Activated naive CD8-positive, alpha-beta T cell treated with anti-CD3 and anti-CD28 coated beads, Interleukin-2, amount 10 ng/mL, durations not matched to agents 7 days and 5 days (primary cell): ENCODE data around the gene APBB2. TPM values are rescaled to one million over a fixed set of nuclear protein-coding genes. Genes with fewer than 3 reads are reported as not detected.

Experiments
- ATAC-seq: fragments of 150-1000 bp; cut with Tn5 transposase; one replicate; pipeline ENCODE4 v1.10.0; 2021; ENCODE audit warnings: low read depth, moderate library complexity
- POLR2A ChIA-PET: fragments of 350-600 bp; sonication (Branson Sonifier 250); formaldehyde crosslinking; loops from one replicate; lab custom pipeline; 2021; ENCODE audit warnings: antibody characterized with exemption; lab: Charles Lee
- DNase-seq: peaks from one replicate; pipeline ENCODE4 v3.0.0; 2021
- H3K27ac Mint-ChIP-seq: one replicate; pipeline ENCODE4 v1.8.0; 2022; ENCODE audit warnings: mild to moderate bottlenecking, mixed read lengths
- H3K27me3 Mint-ChIP-seq: one replicate; pipeline ENCODE4 v1.8.0; 2022; ENCODE audit warnings: mild to moderate bottlenecking, moderate library complexity, mixed read lengths
- H3K36me3 Mint-ChIP-seq: one replicate; pipeline ENCODE4 v1.8.0; 2021; ENCODE audit warnings: mild to moderate bottlenecking, mixed read lengths
- H3K4me1 Mint-ChIP-seq: one replicate; pipeline ENCODE4 v1.8.0; 2021; ENCODE audit warnings: mixed read lengths
- H3K4me3 Mint-ChIP-seq: one replicate; pipeline ENCODE4 v1.8.0; 2022; ENCODE audit warnings: mild to moderate bottlenecking, moderate library complexity, mixed read lengths
- H3K9me3 Mint-ChIP-seq: one replicate; pipeline ENCODE4 v1.8.0; 2021; ENCODE audit warnings: mixed read lengths
- total RNA-seq, 2 experiments: library from RNA; stranded (reverse); gene quantifications; one replicate each; pipeline ENCODE4 v1.2.3, GENCODE V29; 2021

Gene APBB2
- total RNA-seq, 2 experiments from 2014 or later, result 0.96 to 2.0 TPM

DNA sequence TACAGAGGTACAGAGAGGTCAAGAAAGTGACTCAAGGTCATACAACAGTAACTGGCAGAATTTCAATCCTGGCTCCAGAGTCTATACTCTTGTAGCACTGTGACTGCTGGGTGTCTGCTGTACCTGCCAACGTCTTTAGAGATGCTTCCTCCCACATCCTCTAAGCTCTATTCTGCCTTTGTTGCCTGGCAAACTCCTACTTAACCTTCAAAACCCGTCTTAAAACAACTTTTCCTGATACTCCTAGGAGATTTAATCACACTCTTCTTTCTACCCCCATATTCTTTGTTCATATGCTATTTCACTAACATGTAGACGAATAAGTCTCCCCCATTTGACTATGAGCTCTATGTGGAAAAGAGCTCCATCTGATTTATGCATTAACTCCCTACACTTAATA, 16.8 kb downstream of the APBB2 start:
- Mint-ChIP-seq H3K27ac (no peak overlapping the region), H3K4me3 (no peak overlapping the region), H3K27me3 (peaks cover 17% of the 10 kb centered on the region), H3K36me3 (no peaks in the 10 kb centered on the region), H3K4me1 (no peaks in the 10 kb centered on the region), H3K9me3 (no peaks in the 10 kb centered on the region)
- POLR2A ChIA-PET, result no interaction called here
- ATAC-seq (no peak), DNase-seq (no peak)

DNA sequence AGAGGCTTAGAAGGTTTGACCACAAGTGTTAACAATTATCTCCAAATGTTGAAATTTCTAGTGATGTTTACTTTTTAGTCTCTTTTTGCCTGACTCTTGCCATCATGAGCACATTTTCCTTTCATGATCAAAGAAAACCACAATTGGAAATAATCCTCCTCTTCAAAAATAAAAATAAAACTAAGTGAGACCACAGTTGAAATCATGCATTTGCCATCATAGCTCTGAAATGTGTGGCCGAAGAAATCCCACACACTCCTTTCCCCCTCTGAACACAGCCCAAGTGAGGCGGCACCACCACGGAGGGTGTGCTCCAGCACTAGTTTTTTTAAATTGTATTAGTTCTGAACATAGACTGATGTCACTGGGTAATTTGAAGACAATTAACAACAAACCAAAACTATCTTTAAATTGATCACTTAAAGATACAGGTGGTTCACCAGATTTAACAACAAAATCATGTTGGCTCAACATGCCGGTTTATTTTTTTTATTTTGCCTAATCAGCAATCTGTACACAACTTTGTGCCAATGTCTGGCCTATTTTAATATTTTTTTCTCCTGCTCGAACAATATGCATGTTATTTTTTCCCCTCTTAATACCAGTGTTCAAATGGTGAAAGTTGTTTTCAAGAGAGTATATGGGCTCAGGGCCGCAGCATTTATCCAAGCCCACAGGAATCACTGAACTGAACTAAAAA, 17.6 kb downstream of the APBB2 start:
- no peak for ATAC-seq
- Mint-ChIP-seq H3K36me3 (no peaks in the 10 kb centered on the region), H3K27me3 (peaks cover 17% of the 10 kb centered on the region), H3K4me1 (no peaks in the 10 kb centered on the region), H3K27ac (no peak overlapping the region), H3K4me3 (no peak overlapping the region), H3K9me3 (no peaks in the 10 kb centered on the region)
- no peak for DNase-seq
- POLR2A ChIA-PET, result no interaction called here

DNA sequence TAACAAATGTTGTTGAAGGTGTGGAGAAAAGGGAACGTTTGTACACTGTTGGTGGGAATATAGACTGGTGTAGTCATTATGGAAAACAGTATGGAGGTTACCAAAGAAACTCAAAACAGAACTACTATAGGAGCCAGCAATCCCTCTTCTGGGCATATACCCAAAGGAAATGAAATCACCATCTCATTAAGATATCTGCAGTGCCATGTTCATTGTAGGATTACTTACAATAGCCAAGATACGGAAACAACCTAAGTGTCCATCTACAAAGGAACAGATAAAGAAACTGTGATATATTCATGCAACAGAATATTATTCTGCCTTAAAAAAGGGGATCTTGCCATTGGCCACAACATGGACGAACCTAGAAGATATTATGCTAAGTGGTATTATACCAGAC, 22.2 kb downstream of the APBB2 start:
- H3K4me3 Mint-ChIP-seq, result no peak overlapping the region
- no peaks in the 10 kb centered on the region for H3K36me3 Mint-ChIP-seq
- POLR2A ChIA-PET, result no interaction called here
- H3K9me3 Mint-ChIP-seq, result no peaks in the 10 kb centered on the region
- no peaks in the 10 kb centered on the region for H3K4me1 Mint-ChIP-seq
- ATAC-seq (no peak), DNase-seq (no peak)
- H3K27ac Mint-ChIP-seq, result no peak overlapping the region
- peaks cover 8% of the 10 kb centered on the region for H3K27me3 Mint-ChIP-seq

DNA sequence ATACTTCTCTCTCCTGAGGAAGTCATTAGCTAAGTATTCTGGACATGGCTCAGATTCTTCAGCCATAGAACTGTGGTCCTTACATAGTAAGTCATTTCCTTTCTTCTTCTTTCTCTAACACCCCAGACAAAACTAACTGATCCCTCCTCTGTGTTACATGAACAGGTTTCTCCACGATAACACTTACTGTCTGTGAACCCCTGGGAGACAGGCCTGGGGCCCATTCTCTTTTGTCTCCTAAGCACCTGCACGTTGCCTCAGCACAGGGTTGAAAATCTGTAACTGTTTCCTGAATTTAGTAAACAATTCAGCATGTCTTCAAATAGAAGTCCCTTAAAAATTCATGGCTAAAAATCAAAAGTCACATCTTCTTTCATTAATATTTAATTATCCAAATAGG, 24.7 kb downstream of the APBB2 start:
- Mint-ChIP-seq H3K4me3 (no peak overlapping the region), H3K4me1 (no peaks in the 10 kb centered on the region), H3K9me3 (no peaks in the 10 kb centered on the region), H3K27ac (no peak overlapping the region), H3K36me3 (no peaks in the 10 kb centered on the region), H3K27me3 (peaks cover 10% of the 10 kb centered on the region)
- ATAC-seq (no peak), DNase-seq (no peak)
- POLR2A ChIA-PET, result no interaction called here

DNA sequence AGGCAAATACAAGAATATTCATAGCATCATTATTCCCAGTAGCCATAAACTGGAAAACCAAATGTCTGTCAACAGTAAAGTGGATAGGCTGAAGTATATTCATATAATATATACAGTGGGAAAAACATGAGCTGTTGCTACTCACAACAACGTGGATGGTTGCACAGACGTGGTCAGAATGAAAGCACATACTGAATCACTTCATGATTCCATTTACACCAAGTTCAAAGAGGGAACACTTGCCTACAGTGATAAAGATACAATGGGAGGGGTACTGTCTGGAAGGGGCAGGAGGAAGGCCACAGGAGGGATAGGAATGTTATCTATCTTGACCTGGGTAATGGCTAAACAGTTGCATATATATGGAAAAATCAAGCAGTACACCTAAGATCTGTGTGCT, 25.3 kb downstream of the APBB2 start:
- Mint-ChIP-seq H3K36me3 (no peaks in the 10 kb centered on the region), H3K9me3 (no peaks in the 10 kb centered on the region), H3K4me1 (no peaks in the 10 kb centered on the region), H3K4me3 (no peak overlapping the region), H3K27me3 (peaks cover 10% of the 10 kb centered on the region), H3K27ac (no peak overlapping the region)
- ATAC-seq, result no peak
- no peak for DNase-seq
- POLR2A ChIA-PET, result no interaction called here

DNA sequence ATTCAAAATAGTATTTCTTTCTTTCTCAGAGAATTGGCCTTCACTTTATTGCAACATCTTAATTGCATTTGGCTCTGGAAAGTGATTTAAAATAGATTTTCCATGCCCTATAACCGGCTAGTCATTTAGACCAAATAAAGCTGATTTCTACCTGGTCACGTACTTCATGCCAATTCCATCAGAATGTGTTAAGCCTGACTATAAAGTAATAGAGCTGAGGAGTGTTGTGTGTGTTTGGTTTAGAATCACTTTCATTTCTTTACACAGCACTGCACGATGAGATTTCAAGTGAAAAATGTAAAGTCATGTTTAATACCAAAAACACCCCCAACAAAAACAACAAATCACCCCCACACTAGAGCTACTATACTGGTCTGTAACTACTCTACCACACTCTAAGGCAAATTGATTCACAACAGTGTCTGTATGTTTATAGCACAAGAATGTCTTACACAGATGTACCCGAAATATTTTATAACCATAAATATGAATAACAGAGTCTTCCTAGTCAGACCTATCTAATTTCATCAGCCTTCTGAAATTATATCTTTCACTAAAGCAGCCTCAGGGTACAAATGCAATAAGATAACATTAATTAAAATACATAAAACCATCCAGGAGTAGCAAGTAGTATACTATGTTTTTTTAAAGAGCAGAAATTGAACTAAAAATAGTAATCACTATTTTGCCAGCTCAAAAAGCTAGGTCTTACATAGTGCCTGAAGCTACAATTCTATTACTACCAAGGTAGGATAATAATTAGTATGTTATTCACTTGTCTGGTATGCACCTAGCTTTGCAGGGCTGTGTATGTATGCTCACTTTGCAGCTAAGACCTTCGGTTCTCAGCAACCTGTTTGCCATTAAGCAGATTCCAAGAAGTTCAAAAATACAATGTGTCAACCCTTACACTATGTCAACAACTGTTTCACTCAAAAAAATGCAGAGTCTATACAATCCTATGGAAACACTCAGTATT, 28.4 kb downstream of the APBB2 start:
- ATAC-seq, result no peak
- H3K4me3 Mint-ChIP-seq, result no peak overlapping the region
- no peak overlapping the region for H3K27ac Mint-ChIP-seq
- H3K9me3 Mint-ChIP-seq, result peaks cover 4% of the 10 kb centered on the region
- no peaks in the 10 kb centered on the region for H3K4me1 Mint-ChIP-seq
- H3K36me3 Mint-ChIP-seq, result no peaks in the 10 kb centered on the region
- no peak for DNase-seq
- POLR2A ChIA-PET, result no interaction called here
- peaks cover 10% of the 10 kb centered on the region for H3K27me3 Mint-ChIP-seq

DNA sequence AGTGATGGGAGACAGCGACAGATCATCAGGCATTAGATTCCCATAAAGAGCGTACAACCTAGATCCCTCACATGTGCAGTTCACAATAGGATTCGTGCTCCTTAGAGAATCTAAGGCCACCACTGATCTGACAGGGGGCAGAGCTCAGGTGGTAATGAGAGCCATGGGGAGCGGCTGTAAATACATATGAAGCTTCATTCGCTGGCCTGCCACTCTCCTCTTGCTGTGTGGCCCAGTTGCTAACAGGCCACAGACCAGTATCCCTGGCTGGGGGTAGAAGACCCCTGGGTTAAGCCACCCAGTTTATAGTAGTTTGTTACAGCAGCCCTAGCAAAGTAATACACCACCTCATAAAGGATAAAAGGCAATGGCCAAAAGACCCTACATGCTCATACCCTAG, 30.3 kb downstream of the APBB2 start:
- H3K4me1 Mint-ChIP-seq, result no peaks in the 10 kb centered on the region
- ATAC-seq, result no peak

DNA sequence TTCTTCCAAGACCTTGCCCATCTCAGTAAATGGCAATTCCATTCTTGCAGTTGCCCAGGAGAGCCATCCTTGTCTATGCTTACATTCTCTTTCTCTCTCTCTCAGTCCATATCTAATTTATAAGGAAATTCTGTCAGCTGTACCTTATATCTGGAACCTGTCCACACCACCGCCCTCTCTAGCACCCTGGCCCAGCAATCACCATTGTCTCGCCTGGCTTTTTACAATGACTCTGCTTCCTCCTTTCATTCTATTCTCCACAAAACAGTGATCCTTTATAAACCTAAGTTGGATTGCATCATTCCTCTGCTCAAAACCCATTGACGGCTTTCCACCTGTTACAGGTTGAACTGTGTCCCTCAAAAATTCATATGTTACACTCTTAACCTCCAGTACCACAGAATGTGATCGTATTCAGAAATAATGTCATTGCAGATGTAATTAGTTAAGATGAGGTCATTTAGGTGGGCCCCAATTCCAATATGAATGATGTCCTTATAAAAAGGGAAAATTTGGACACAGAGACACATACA, 31.3 kb downstream of the APBB2 start:
- POLR2A ChIA-PET, result no interaction called here
- Mint-ChIP-seq H3K9me3 (peaks cover 4% of the 10 kb centered on the region), H3K36me3 (no peaks in the 10 kb centered on the region), H3K4me1 (no peaks in the 10 kb centered on the region), H3K27me3 (peaks cover 10% of the 10 kb centered on the region), H3K27ac (no peak overlapping the region), H3K4me3 (no peak overlapping the region)
- no peak for DNase-seq
- no peak for ATAC-seq

More for the DNA sequence above, 30.3 kb downstream of the APBB2 start:
- Mint-ChIP-seq H3K4me3 (no peak overlapping the region), H3K36me3 (no peaks in the 10 kb centered on the region), H3K27ac (no peak overlapping the region), H3K9me3 (peaks cover 4% of the 10 kb centered on the region), H3K27me3 (peaks cover 10% of the 10 kb centered on the region)
- POLR2A ChIA-PET, result no interaction called here
- DNase-seq, result no peak

DNA sequence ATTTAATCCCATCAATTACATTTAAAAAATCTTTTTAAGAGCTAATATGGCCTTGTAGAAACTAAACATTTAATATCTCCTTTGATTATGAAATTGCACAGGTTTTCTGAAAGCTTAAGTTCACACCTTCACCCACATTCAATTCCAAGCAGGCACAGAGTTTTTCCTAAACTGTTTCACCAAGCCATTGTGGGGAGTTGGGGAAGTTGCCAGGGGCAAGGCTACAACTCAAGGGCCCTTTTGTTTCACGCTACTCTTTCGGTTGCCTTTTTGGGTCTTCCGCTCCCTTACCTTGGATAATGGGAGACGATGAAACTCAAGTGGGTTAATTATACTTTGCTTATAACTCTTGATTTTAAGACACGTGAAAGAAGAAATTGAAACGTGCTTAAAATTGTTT, 33.3 kb downstream of the APBB2 start:
- peaks cover 5% of the 10 kb centered on the region for H3K27me3 Mint-ChIP-seq
- ATAC-seq (no peak), DNase-seq (no peak)
- H3K27ac Mint-ChIP-seq, result no peak overlapping the region
- peaks cover 4% of the 10 kb centered on the region for H3K9me3 Mint-ChIP-seq
- POLR2A ChIA-PET, result interaction anchor here (0.7 kb wide), 1 partner anchor 552 kb away, joined by 5 read pairs; no protein-coding TSS in a partner anchor
- H3K4me3 Mint-ChIP-seq, result no peak overlapping the region
- H3K4me1 Mint-ChIP-seq, result no peaks in the 10 kb centered on the region
- H3K36me3 Mint-ChIP-seq, result no peaks in the 10 kb centered on the region

DNA sequence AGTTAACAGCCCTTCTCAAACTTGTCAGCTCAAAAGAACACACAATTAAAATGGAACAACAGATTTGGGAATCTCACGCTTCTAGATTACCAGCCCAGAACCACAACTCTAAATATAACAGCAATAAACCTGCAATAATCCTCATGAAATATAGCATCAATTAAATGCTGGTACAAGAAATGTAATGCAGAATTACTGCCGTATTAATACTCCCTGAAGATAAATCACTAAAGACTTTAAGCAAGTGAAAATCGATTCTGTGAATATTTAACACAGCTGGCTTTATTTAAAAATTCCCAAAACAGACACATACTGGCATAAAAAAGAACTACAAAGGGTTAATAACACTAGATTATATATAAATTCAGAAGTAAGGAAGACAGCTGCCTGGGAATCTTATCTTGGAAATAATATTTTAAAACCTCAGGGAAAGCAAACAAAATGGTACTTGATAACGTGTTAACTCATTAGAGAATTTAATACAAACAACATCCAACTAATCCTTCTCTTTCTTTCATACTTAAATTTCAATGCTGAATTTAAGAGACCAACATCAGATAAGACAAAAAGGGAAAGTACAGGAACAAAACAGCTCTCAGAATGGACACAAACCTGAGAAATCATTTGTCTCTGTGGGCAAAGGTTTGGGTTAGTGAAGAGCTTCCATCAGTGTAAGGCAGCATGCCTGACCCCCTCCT, 34.7 kb downstream of the APBB2 start:
- H3K4me1 Mint-ChIP-seq, result no peaks in the 10 kb centered on the region
- H3K4me3 Mint-ChIP-seq, result no peak overlapping the region
- no peak for ATAC-seq
- H3K9me3 Mint-ChIP-seq, result peaks cover 4% of the 10 kb centered on the region
- DNase-seq, result no peak
- H3K36me3 Mint-ChIP-seq, result no peaks in the 10 kb centered on the region
- no peak overlapping the region for H3K27ac Mint-ChIP-seq
- POLR2A ChIA-PET, result interaction anchor here (0.6 kb wide), 1 partner anchor 28 kb away, joined by 5 read pairs; no protein-coding TSS in a partner anchor
- peaks cover 7% of the 10 kb centered on the region for H3K27me3 Mint-ChIP-seq

DNA sequence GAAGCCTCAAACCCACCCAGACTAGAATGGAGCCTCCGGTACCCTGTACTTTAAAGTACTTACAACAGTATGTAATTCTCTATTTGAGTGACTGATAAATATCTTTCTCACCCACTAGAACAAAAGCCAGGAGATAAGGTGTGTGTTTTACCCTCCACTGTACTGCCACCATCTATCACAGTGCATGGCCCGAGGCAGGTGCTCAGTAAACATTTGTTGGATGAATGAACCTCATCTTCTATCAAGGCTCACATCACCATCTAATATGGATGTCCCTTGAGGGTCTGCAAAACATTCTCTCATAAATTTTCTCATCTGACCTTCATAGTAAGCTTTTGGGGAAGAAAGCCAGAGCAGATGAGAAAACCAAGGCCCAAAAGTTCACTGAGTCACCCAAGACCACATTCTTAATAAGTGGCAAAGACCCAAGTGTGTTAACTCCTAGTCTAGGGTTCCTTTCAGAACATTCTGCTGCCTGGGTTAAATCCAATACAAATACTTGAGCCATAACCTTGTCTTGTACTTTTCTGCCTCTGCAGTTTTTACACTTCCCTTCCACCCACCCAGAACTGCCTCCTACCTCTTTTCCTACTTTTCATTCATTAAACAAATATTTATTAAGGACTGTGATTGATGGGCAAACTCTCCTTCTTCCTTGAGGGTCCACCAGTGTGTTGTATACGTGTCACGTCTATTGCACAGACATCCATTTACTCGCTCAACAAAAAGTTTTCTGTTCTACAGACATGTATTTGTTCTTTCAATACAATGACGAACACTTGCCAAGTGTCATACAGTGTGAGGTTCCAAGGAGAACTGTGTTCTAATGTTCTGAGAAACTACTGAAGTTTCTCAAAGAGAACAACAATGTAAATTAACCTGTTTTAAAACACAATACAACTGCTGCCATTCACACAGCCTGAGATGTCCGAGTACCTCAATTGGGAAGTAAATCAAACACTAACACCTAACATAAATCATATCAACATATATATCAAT, 35.7 kb downstream of the APBB2 start:
- Mint-ChIP-seq H3K36me3 (no peaks in the 10 kb centered on the region), H3K27me3 (peaks cover 7% of the 10 kb centered on the region), H3K9me3 (peaks cover 4% of the 10 kb centered on the region), H3K4me3 (no peak overlapping the region), H3K4me1 (no peaks in the 10 kb centered on the region), H3K27ac (no peak overlapping the region)
- no peak for ATAC-seq
- DNase-seq, result no peak
- POLR2A ChIA-PET, result no interaction called here

DNA sequence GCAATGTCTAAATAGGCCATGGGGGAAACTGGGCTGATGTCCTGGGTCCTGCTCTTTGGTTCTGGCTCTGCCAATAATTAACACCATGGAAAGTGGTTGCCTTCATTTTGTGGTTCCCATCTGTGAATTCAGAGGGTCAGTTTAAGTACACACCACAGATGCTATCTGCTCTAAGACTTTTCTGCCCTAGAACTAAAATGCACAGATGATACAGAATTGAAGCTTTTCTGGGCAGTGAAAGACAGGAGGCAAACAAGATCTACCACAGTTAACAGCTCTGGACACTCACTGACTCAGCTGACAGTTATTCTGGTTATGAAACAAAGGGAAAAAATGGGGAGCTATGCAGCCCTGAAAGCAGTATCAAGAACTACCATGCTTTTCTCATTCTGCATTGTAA, 37.3 kb downstream of the APBB2 start:
- DNase-seq (no peak), ATAC-seq (no peak)
- Mint-ChIP-seq H3K4me1 (no peaks in the 10 kb centered on the region), H3K9me3 (no peaks in the 10 kb centered on the region), H3K27me3 (peaks cover 7% of the 10 kb centered on the region), H3K27ac (no peak overlapping the region), H3K36me3 (no peaks in the 10 kb centered on the region), H3K4me3 (no peak overlapping the region)
- POLR2A ChIA-PET, result no interaction called here
